Sigmoid colon (tissue), 7 donors: ENCODE results near the gene DDB1. TPM values are rescaled to one million over a fixed set of nuclear protein-coding genes. Genes with fewer than 3 reads are reported as not detected.

Experiments
- DNase-seq: peaks from one replicate; pipeline ENCODE4 v3.0.0-alpha.2; 2019
- H3K27ac ChIP-seq, 4 donors: fragments of 200-600 bp; sonication (generic); one replicate each; pipeline ENCODE4 v1.5.1; 2016 to 2019; ENCODE audit warnings: mild to moderate bottlenecking in 1 of 4
- H3K27me3 ChIP-seq, 3 donors: fragments of 200-600 bp; sonication (generic); one replicate each; pipeline ENCODE4 v1.5.1; 2019; ENCODE audit warnings: mild to moderate bottlenecking in 1 of 3
- H3K36me3 ChIP-seq, 4 donors: fragments of 200-600 bp; sonication (generic); one replicate each; pipeline ENCODE4 v1.5.1; 2016 to 2019
- H3K4me1 ChIP-seq, 4 donors: fragments of 200-600 bp; sonication (generic); one replicate each; pipeline ENCODE4 v1.5.1; 2017 to 2019
- H3K4me3 ChIP-seq, 4 donors: fragments of 200-600 bp; sonication (generic); one replicate each; pipeline ENCODE4 v1.5.1; 2017 to 2019; ENCODE audit warnings: mild to moderate bottlenecking in 2 of 4, moderate library complexity in 1 of 4
- H3K9me3 ChIP-seq, 4 donors: fragments of 200-600 bp in 3 of 4; sonication (generic) in 3 of 4; one replicate each; pipeline versions ENCODE4 v1.5.1 to v1.6.1; 2013 to 2019
- CTCF ChIP-seq, 4 experiments: fragments of 450-650 bp in 3 of 4; fragments of 200-600 bp in 1 of 4; IDR thresholded peaks; one replicate each; pipeline ENCODE4 v1.5.1; 2016 to 2019; ENCODE audit warnings: antibody characterized with exemption in 4 of 4, mild to moderate bottlenecking in 3 of 4, moderate library complexity in 2 of 4
- EP300 ChIP-seq, 4 donors: sonication (generic); formaldehyde crosslinking; IDR thresholded peaks; one replicate each; pipeline ENCODE4 v1.6.1; 2017; ENCODE audit warnings: antibody characterized with exemption in 4 of 4
- POLR2A ChIP-seq, 2 donors: fragments of 450-650 bp; IDR thresholded peaks; one replicate each; pipeline ENCODE4 v1.6.1; 2016; ENCODE audit warnings: antibody characterized with exemption in 2 of 2, mild to moderate bottlenecking in 2 of 2, moderate library complexity in 2 of 2
- POLR2AphosphoS5 ChIP-seq, 4 donors: sonication (generic); formaldehyde crosslinking; IDR thresholded peaks; one replicate each; pipeline ENCODE4 v1.6.1; 2017; ENCODE audit warnings: antibody characterized with exemption in 4 of 4
- WGBS, 2 donors: extraction: QIAGEN DNeasy Blood & Tissue Kit; methylation state at CpG; one replicate each; pipeline ENCODE4 v1.1.7; 2013; 5-methylcytosine and 5-hydroxymethylcytosine counted together
- intact Hi-C: fragments of 100-400 bp; cut with DNase I; formaldehyde crosslinking; loops from one replicate; pipeline ENCODE4 v1.15.1; 2023
- polyA plus RNA-seq, 3 donors: library from polyadenylated mRNA; stranded (reverse); fragments of 200-250 nt; gene quantifications; one replicate each; pipeline ENCODE4 v1.2.3, GENCODE V29; 2013
- total RNA-seq, 4 donors: library from RNA; depleted of rRNA; stranded (reverse); fragments of >200 nt; gene quantifications; one replicate each; pipeline ENCODE4 v1.1.0, GENCODE V29; 2016
- donor health status: healthy with polysubstance abuse.
- donor health status: Bipolar disorder and iron deficiency.
- donor health status: healthy.

The DDB1 gene
- total and polyA plus RNA-seq, 7 donors, result 68.2 to 120 (median 103) TPM

GRCh38 chr11:61264795-61265194 lies 68.1 kb downstream of the DDB1 start:
- no peaks in the 10 kb centered on the region for H3K27me3 ChIP-seq
- H3K36me3 ChIP-seq, result no peaks in the 10 kb centered on the region
- no peak for DNase-seq
- H3K27ac ChIP-seq, result no peak overlapping the region
- H3K4me1 ChIP-seq, result no peaks in the 10 kb centered on the region
- WGBS, 2 donors, result 73 to 91% methylated on average over 14 of the region's 14 CpGs
- intact Hi-C loops, result no loop called here
- H3K4me3 ChIP-seq, result no peak overlapping the region
- no peaks in the 10 kb centered on the region for H3K9me3 ChIP-seq
- TF ChIP-seq POLR2A (IDR thresholded peaks at IDR 0.05) (no peak), CTCF (IDR thresholded peaks at IDR 0.05) (no peak), EP300 (IDR thresholded peaks at IDR 0.05) (no peak), POLR2AphosphoS5 (IDR thresholded peaks at IDR 0.05) (no peak)

GRCh38 chr11:61264371-61264770 lies 68.5 kb downstream of the DDB1 start:
- Histone ChIP-seq H3K27ac (no peak overlapping the region), H3K9me3 (no peaks in the 10 kb centered on the region), H3K27me3 (no peaks in the 10 kb centered on the region), H3K36me3 (no peaks in the 10 kb centered on the region), H3K4me1 (no peaks in the 10 kb centered on the region), H3K4me3 (no peak overlapping the region)
- 92 to 96% methylated on average over 6 of the region's 6 CpGs for WGBS, 2 donors
- TF ChIP-seq EP300 (IDR thresholded peaks at IDR 0.05) (no peak), POLR2A (IDR thresholded peaks at IDR 0.05) (no peak), CTCF (IDR thresholded peaks at IDR 0.05) (no peak), POLR2AphosphoS5 (IDR thresholded peaks at IDR 0.05) (no peak)
- DNase-seq, result no peak
- intact Hi-C loops, result no loop called here

GRCh38 chr11:61259363-61259762 lies 73.5 kb downstream of the DDB1 start:
- WGBS, 2 donors, result 93 to 94% methylated on average over 6 of the region's 6 CpGs
- no peaks in the 10 kb centered on the region for H3K4me1 ChIP-seq
- H3K36me3 ChIP-seq, result no peaks in the 10 kb centered on the region
- DNase-seq, result no peak
- no peak overlapping the region for H3K27ac ChIP-seq
- intact Hi-C loops, result no loop called here
- no peaks in the 10 kb centered on the region for H3K9me3 ChIP-seq
- no peak overlapping the region for H3K4me3 ChIP-seq
- no peaks in the 10 kb centered on the region for H3K27me3 ChIP-seq
- TF ChIP-seq CTCF (IDR thresholded peaks at IDR 0.05), result no peak
- TF ChIP-seq POLR2AphosphoS5 (IDR thresholded peaks at IDR 0.05), result no peak
- no peak for TF ChIP-seq EP300 (IDR thresholded peaks at IDR 0.05)
- TF ChIP-seq POLR2A (IDR thresholded peaks at IDR 0.05), result no peak

GRCh38 chr11:61258546-61258945 lies 74.4 kb downstream of the DDB1 start:
- H3K27ac ChIP-seq, result no peak overlapping the region
- H3K4me3 ChIP-seq, result no peak overlapping the region
- H3K36me3 ChIP-seq, result no peaks in the 10 kb centered on the region
- H3K4me1 ChIP-seq, result no peaks in the 10 kb centered on the region
- no peak for DNase-seq
- TF ChIP-seq POLR2A (IDR thresholded peaks at IDR 0.05) (no peak), CTCF (IDR thresholded peaks at IDR 0.05) (no peak), EP300 (IDR thresholded peaks at IDR 0.05) (no peak), POLR2AphosphoS5 (IDR thresholded peaks at IDR 0.05) (no peak)
- WGBS, 2 donors, result 75 to 87% methylated on average over 9 of the region's 9 CpGs
- no peaks in the 10 kb centered on the region for H3K27me3 ChIP-seq
- H3K9me3 ChIP-seq, result no peaks in the 10 kb centered on the region
- intact Hi-C loops, result no loop called here

- Histone ChIP-seq H3K36me3 (no peaks in the 10 kb centered on the region), H3K27me3 (no peaks in the 10 kb centered on the region), H3K4me3 (no peak overlapping the region), H3K4me1 (no peaks in the 10 kb centered on the region), H3K27ac (no peak overlapping the region), H3K9me3 (no peaks in the 10 kb centered on the region)
- DNase-seq, result no peak
- no peak for TF ChIP-seq POLR2A (IDR thresholded peaks at IDR 0.05)
- TF ChIP-seq CTCF (IDR thresholded peaks at IDR 0.05), result no peak
- no peak for TF ChIP-seq EP300 (IDR thresholded peaks at IDR 0.05)
- TF ChIP-seq POLR2AphosphoS5 (IDR thresholded peaks at IDR 0.05), result no peak
- intact Hi-C loops, result no loop called here
- 88 to 94% methylated on average over 18 of the region's 18 CpGs for WGBS, 2 donors
Observed at GRCh38 chr11:61256710-61257482, 76.0 kb downstream of the DDB1 start.
